ENCODE data around the gene RCAN1. TPM values are rescaled to one million over a fixed set of nuclear protein-coding genes. Genes with fewer than 3 reads are reported as not detected.
"Not testable (repeated sequence)": the region's sequence is repeated elsewhere in the genome, so short reads cannot be mapped to it uniquely, and the experiment has no call there.

Gene RCAN1
- total RNA-seq, 1 donor from 2014 or later = 11.1 TPM

DNA sequence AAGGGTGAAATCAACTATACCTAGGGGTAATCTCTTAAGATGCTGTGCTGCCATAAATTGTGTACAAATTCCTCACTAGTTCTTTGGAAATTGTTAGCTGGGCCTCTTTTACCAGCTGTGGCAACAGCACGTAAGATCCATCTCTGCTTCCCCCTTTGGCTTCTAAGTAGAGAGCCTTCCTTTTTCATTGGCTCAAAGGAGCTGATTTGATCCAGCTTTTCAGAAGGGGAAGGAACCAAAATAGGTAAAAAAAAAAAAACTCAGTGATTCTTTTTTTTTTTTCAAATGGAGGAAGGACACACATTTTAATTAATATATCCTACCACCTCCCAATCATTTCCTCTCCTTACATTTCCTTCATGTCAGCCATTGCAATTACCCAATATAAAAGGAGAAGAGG is 4.0 kb upstream of the RCAN1 start:
- Mint-ChIP-seq H3K27me3 (ENCODE audit: insufficient read depth) (peaks cover 8% of the 10 kb centered on the region), H3K36me3 (ENCODE audit: low read depth) (no peaks in the 10 kb centered on the region), H3K4me1 (ENCODE audit: low read depth) (peaks cover 14% of the 10 kb centered on the region), H3K9me3 (no peaks in the 10 kb centered on the region), H3K4me3 (no peak overlapping the region), H3K27ac (no peak overlapping the region)
- intact Hi-C loops (cut with micrococcal nuclease) = loop anchor here (5.0 to 10.0 kb wide), 3 partner anchors 544 to 1766 kb away; partner anchors contain the start of genes CHAF1B, CRYZL1, ITSN1 and MRPS6
- DNase-seq (ENCODE audit: low spot score) = no peak

DNA sequence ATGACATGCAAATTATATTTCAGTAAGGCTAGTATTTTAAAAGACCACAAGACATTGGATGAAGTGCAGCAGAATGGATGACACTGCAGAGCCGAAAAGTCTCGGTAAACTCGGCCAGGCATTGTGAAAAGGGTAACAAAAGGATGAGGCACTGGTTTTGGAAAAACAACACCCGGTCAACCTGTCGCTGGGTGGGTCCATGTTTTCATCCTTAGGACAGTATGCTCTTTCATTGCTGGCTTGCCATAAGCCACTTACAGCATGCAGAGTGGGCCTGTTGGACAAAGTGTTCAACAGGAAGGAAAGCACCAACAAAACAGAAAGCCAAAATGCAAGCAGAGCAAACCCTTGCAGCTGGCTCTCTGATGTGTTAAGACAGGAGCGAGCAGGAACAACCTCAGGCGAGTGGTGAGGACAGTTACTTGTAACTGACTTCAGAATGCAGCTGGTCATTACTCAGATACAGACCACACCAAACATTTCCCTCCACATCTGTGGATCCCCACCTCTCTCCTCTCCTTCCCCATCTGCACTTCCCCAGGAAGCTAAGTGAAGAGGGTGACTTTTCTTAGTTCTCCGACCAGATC is 2.9 kb upstream of the RCAN1 start:
- Mint-ChIP-seq H3K27ac (no peak overlapping the region), H3K27me3 (ENCODE audit: insufficient read depth) (peaks cover 6% of the 10 kb centered on the region), H3K36me3 (ENCODE audit: low read depth) (no peaks in the 10 kb centered on the region), H3K4me3 (no peak overlapping the region), H3K4me1 (ENCODE audit: low read depth) (peaks cover 25% of the 10 kb centered on the region), H3K9me3 (no peaks in the 10 kb centered on the region)
- intact Hi-C loops (cut with micrococcal nuclease) = loop anchor here (5.0 to 10.0 kb wide), 3 partner anchors 543 to 1767 kb away; partner anchors contain the start of genes CHAF1B, CRYZL1, ITSN1 and MRPS6
- no peak for DNase-seq (ENCODE audit: low spot score)

DNA sequence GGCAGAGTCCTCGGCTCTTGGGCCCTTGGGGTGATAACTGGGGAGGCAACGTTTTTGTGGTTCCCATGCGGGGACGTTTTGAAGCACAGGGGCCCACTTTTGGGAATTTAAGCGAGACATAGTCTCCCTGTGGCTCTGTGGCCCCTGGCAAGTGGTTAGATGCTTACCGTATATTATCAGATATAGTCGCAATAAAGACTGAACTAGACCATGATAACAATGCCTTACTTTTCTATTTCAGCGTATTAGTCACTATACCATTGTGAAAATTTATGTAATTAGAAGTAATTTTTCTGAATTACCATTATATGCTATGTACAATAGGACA is 538 bp upstream of the RCAN1 start:
- DNase-seq (ENCODE audit: low spot score) = no peak
- Mint-ChIP-seq H3K9me3 (no peaks in the 10 kb centered on the region), H3K27ac (peak overlapping the region; percentile 10), H3K4me3 (peak overlapping the region; percentile 85), H3K36me3 (ENCODE audit: low read depth) (no peaks in the 10 kb centered on the region), H3K27me3 (ENCODE audit: insufficient read depth) (peaks cover 5% of the 10 kb centered on the region), H3K4me1 (ENCODE audit: low read depth) (peaks cover 30% of the 10 kb centered on the region)
- intact Hi-C loops (cut with micrococcal nuclease) = loop anchor here (1.0 to 10.0 kb wide), 6 partner anchors 25 to 1769 kb away; partner anchors contain the start of genes ATP5PO, CHAF1B, CRYZL1 and ITSN1

DNA sequence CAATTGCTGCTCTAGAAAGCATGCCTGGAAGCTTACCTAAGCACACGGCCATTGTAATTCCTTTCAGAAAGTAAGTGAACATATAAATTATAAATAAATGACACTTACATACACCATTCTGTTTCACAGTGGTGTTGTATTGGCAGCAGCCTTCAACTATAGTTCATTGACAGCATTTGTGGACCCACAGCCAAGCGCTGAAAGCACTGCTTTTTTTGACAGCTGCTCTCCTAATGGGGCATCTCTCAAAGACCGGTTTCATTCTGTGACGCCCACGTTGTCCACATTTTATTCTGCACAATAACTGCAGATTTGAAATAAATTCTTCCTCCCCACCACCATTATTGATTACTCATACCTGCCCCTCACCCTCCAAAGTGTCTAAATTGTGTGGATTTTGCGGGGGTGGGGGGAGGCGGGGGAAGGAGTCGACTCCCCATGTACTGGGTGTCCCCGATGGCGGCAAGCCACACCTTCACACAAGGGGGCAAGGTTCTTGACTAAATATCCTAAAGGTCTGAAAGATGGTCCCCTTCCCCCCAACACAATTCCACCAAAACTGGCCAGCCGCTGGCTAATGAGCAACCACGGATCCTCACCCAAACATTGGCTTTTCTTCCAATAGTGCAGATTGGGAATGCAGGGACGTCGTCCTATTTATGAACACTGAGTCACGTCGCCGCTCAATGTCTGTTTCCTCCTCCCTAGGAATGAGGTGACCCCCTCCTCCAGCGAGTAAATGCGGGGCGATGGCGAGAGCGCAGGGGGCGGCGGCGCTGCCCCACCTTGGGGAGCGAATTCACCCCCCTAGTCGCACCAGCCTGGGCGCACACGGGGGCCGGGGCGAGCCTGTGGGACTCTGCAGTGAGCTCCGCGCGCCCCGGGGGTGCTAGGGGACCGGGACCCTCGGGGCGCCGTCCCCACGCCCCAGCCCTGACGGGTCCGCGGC is 960 bp downstream of the RCAN1 start:
- peaks cover 30% of the 10 kb centered on the region for H3K4me1 Mint-ChIP-seq (ENCODE audit: low read depth)
- H3K36me3 Mint-ChIP-seq (ENCODE audit: low read depth) = no peaks in the 10 kb centered on the region
- peaks cover 5% of the 10 kb centered on the region for H3K27me3 Mint-ChIP-seq (ENCODE audit: insufficient read depth)
- DNase-seq (ENCODE audit: low spot score) = no peak
- no peaks in the 10 kb centered on the region for H3K9me3 Mint-ChIP-seq
- intact Hi-C loops (cut with micrococcal nuclease) = loop anchor here (2.0 to 10.0 kb wide), 3 partner anchors 27 to 1771 kb away; partner anchors contain the start of genes CHAF1B, MRPS6 and SLC5A3
- peak overlapping the region; percentile 57 for H3K27ac Mint-ChIP-seq
- H3K4me3 Mint-ChIP-seq = peak overlapping the region; percentile 85

DNA sequence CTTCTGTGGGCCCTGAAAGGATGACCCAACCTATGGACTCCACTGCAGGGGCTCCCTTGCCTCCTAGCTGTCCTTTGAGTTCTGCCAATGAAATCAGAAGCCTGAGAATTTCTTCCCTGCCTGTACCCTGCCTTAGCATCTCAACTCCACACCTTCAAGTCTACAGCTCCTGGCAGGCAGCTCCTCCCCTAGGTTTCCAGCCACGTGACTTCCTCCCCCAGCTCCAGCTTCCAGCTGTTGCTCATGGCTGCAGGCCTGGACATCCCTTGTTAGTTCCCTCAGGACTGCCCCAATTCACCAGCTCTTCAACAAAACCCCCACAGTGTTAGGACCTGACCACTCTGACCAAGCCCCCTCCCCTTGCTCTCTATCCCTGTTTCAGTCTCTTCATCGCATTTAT is 2.4 kb downstream of the RCAN1 start:
- no peak for DNase-seq (ENCODE audit: low spot score)

DNA sequence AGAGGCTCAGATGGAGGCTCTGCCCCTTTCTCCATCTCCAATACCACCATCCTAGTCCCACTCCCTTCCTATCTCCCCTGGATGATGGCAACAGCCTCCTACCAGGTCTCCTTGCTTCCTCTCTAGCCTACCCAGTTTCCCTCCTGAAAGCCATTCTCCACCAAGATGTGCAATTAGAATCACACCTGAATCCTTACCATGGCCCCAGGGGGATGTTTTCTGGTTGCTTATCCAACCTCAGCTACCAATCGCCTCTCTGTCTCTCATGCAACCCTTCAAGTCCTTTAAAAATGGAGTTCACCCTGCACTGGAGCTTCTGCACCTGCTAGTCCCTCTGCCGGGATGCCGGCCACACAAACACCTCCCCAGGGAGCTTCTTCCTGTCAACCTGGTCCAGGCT is 2.9 kb downstream of the RCAN1 start:
- peaks cover 18% of the 10 kb centered on the region for H3K4me1 Mint-ChIP-seq (ENCODE audit: low read depth)
- H3K27ac Mint-ChIP-seq = no peak overlapping the region
- no peaks in the 10 kb centered on the region for H3K9me3 Mint-ChIP-seq
- peaks cover 3% of the 10 kb centered on the region for H3K27me3 Mint-ChIP-seq (ENCODE audit: insufficient read depth)
- H3K4me3 Mint-ChIP-seq = no peak overlapping the region
- no peaks in the 10 kb centered on the region for H3K36me3 Mint-ChIP-seq (ENCODE audit: low read depth)
- no peak for DNase-seq (ENCODE audit: low spot score)
- intact Hi-C loops (cut with micrococcal nuclease) = loop anchor here (10.0 kb wide), 2 partner anchors 537 to 1773 kb away; partner anchors contain the start of genes CHAF1B, MRPS6 and SLC5A3

More for the DNA sequence above, 2.4 kb downstream of the RCAN1 start:
- peaks cover 23% of the 10 kb centered on the region for H3K4me1 Mint-ChIP-seq (ENCODE audit: low read depth)
- no peak overlapping the region for H3K4me3 Mint-ChIP-seq
- intact Hi-C loops (cut with micrococcal nuclease) = loop anchor here (10.0 kb wide), 2 partner anchors 538 to 1772 kb away; partner anchors contain the start of genes CHAF1B, MRPS6 and SLC5A3
- no peak overlapping the region for H3K27ac Mint-ChIP-seq
- peaks cover 3% of the 10 kb centered on the region for H3K27me3 Mint-ChIP-seq (ENCODE audit: insufficient read depth)
- H3K36me3 Mint-ChIP-seq (ENCODE audit: low read depth) = no peaks in the 10 kb centered on the region
- no peaks in the 10 kb centered on the region for H3K9me3 Mint-ChIP-seq

DNA sequence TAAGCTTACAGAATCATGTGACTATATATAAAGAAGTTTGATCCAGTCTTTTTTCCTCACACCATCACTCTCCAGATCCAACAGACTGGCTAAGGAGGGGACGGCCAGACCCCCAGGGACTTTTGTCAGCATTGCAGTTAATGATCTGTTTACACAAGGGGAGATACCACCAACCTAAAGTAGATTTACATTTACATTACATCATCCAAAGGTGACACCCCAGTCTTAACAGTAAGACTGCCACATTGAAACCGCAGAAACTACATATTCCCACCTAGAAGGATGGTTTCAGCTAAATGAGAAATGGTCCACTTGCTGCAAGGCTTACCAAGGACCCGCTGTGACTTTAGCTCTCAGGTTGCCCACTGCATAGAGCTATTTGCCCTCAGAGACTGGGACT is 3.4 kb downstream of the RCAN1 start:
- H3K27me3 Mint-ChIP-seq (ENCODE audit: insufficient read depth) = peaks cover 3% of the 10 kb centered on the region
- H3K27ac Mint-ChIP-seq = no peak overlapping the region
- H3K9me3 Mint-ChIP-seq = no peaks in the 10 kb centered on the region
- no peak for DNase-seq (ENCODE audit: low spot score)
- peaks cover 18% of the 10 kb centered on the region for H3K4me1 Mint-ChIP-seq (ENCODE audit: low read depth)
- intact Hi-C loops (cut with micrococcal nuclease) = loop anchor here (10.0 kb wide), 2 partner anchors 537 to 1773 kb away; partner anchors contain the start of genes CHAF1B, MRPS6 and SLC5A3
- no peak overlapping the region for H3K4me3 Mint-ChIP-seq
- H3K36me3 Mint-ChIP-seq (ENCODE audit: low read depth) = no peaks in the 10 kb centered on the region

DNA sequence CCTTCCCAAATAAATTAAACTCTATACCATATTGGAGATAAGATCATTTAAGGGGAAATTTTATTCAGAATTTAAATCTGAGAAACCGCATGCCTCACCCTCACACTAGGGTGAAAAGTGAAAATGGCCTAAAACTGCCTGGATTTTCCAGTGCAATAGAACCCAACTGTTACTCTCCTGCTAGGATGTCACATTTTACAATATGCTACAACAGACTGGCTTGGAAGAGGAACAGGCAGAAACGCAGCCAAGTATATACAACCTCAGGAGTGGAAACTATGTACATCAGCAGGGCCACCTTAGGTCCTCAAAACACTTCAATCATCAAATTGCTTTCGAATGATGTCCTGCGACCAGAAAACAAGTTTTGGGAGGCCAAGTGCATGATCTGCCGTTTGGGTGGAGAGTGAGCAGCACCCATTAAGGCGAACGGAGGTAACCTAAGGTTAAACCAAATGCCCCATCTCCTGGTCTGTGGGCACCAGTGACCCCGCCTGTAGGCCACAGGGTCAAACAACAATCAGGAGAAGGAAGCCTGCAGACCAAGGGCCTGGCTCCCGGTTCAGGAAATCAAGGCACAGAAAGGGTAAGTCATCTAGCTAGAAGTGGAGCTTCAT is 4.9 kb downstream of the RCAN1 start:
- H3K4me3 Mint-ChIP-seq = no peak overlapping the region
- peaks cover 18% of the 10 kb centered on the region for H3K4me1 Mint-ChIP-seq (ENCODE audit: low read depth)
- no peak overlapping the region for H3K27ac Mint-ChIP-seq
- H3K27me3 Mint-ChIP-seq (ENCODE audit: insufficient read depth) = peaks cover 3% of the 10 kb centered on the region
- DNase-seq (ENCODE audit: low spot score) = no peak
- intact Hi-C loops (cut with micrococcal nuclease) = loop anchor here (10.0 kb wide), 2 partner anchors 535 to 1775 kb away; partner anchors contain the start of genes CHAF1B, MRPS6 and SLC5A3
- no peaks in the 10 kb centered on the region for H3K9me3 Mint-ChIP-seq
- H3K36me3 Mint-ChIP-seq (ENCODE audit: low read depth) = no peaks in the 10 kb centered on the region

DNA sequence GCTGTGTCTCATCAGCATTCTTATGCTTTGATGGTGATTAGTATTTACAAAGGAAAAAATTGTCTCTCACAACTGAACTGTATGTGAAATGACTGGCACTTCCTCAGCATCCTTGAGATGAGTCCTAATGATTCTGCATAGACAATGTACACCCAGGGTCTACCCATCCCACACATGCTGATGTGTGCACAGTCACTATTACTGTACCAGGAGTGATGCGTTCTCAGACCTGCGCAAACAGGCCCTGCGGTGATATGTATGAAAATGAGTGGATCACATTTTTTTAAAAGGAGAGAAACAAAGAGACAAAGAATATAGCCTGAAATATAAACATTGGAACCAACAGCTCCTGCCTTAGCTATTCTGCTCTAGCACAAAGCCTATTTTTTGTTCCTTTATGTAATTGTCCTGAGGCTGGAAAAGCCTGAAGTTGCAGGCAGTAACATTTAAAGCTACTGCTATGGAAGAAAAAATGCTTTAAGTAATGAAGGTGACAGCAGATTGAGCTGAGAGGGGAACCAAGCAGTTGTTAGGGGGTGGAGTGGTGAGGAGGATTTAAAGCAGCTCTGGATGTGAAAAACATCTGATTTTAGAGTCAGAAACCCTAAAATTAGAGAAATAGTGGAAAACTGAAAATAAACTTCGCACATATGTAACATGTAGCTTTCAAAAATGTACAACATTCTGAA is 5.5 kb downstream of the RCAN1 start:
- H3K4me3 Mint-ChIP-seq = no peak overlapping the region
- H3K4me1 Mint-ChIP-seq (ENCODE audit: low read depth) = peaks cover 18% of the 10 kb centered on the region
- no peak overlapping the region for H3K27ac Mint-ChIP-seq
- intact Hi-C loops (cut with micrococcal nuclease) = no loop called here
- H3K27me3 Mint-ChIP-seq (ENCODE audit: insufficient read depth) = peaks cover 3% of the 10 kb centered on the region
- DNase-seq (ENCODE audit: low spot score) = no peak
- H3K9me3 Mint-ChIP-seq = no peaks in the 10 kb centered on the region
- no peaks in the 10 kb centered on the region for H3K36me3 Mint-ChIP-seq (ENCODE audit: low read depth)

DNA sequence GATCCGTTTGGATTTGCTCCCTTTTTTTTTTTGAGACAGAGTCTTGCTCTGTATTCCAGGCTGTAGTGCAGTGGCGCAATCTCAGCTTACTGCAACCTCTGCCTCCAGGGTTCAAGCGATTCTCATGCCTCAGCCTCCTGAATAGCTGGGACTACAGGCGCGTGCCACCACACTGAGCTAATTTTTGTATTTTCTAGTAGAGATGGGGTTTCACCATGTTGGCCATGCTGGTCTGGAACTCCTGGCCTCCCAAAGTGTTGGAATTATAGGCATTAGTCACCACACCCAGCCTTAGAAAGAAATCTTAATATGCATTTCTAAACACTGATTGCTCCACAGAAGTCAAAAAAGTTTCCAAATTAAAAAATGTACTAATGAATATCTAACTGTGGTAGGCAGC is 7.5 kb downstream of the RCAN1 start:
- H3K4me3 Mint-ChIP-seq; H3K27ac Mint-ChIP-seq; H3K9me3 Mint-ChIP-seq; H3K27me3 Mint-ChIP-seq (ENCODE audit: insufficient read depth); intact Hi-C loops (cut with micrococcal nuclease); DNase-seq (ENCODE audit: low spot score); H3K36me3 Mint-ChIP-seq (ENCODE audit: low read depth); H3K4me1 Mint-ChIP-seq (ENCODE audit: low read depth): not testable (repeated sequence)

DNA sequence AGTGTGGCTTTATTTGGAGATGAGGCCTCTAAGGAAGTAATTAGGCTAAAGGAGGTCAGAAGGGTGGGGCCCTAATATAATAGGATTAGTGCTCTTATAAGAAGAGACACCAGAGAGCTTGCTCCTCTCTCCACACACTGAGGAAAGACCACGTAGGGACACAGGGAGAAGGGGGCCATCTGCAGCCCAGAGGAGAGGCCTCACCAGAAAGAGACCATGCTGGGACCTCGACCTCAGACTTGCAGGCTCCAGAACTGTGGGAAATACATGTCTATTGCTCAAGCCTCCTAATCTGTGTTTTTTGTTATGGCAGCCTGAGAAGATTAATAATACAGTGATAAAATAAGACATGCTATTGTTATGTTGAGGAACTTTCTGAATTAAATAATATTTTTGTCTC is 8.3 kb downstream of the RCAN1 start:
- Mint-ChIP-seq H3K27ac (no peak overlapping the region), H3K9me3 (no peaks in the 10 kb centered on the region), H3K4me1 (ENCODE audit: low read depth) (no peaks in the 10 kb centered on the region), H3K36me3 (ENCODE audit: low read depth) (no peaks in the 10 kb centered on the region), H3K27me3 (ENCODE audit: insufficient read depth) (peaks cover 5% of the 10 kb centered on the region), H3K4me3 (no peak overlapping the region)
- DNase-seq (ENCODE audit: low spot score) = no peak
- intact Hi-C loops (cut with micrococcal nuclease) = no loop called here

DNA sequence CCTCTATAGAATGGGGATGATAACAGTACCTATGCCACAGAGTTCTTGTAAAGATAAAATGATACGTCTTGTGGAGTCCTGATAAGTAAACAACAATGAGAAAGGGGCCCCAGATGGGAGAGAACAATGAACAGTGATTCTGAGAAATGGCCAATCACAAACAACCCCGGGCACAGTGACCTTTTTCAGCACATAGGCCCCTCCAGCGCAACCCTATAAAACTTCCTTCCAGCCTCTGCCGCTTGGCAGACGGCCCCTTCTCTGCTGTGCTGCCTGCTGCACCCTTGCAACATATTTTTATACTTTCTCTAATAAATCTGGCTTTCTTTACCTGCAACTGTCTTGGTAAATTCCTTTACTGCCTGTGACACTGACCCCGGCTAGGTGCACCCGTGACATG is 8.9 kb downstream of the RCAN1 start:
- Mint-ChIP-seq H3K4me1 (ENCODE audit: low read depth) (no peaks in the 10 kb centered on the region), H3K4me3 (no peak overlapping the region), H3K9me3 (no peaks in the 10 kb centered on the region), H3K27me3 (ENCODE audit: insufficient read depth) (peaks cover 5% of the 10 kb centered on the region), H3K27ac (no peak overlapping the region), H3K36me3 (ENCODE audit: low read depth) (no peaks in the 10 kb centered on the region)
- DNase-seq (ENCODE audit: low spot score) = no peak
- intact Hi-C loops (cut with micrococcal nuclease) = no loop called here
